Prostate gland (tissue), 2 donors: ENCODE measurements around the gene SNX19.

Experiments used
- CTCF ChIP-seq, 4 experiments: fragments of 200-600 bp in 2 of 4; fragments of 450-650 bp in 2 of 4; sonication (generic) in 2 of 4; IDR thresholded peaks; 1 replicate in 3 of 4; 2 replicates in 1 of 4; pipeline ENCODE4 v1.5.1; 2016 to 2019; ENCODE audit warnings: antibody characterized with exemption in 4 of 4, mild to moderate bottlenecking in 2 of 4, moderate library complexity in 2 of 4
- POLR2A ChIP-seq: fragments of 450-650 bp; IDR thresholded peaks from one replicate; pipeline ENCODE4 v1.6.1; 2016; ENCODE audit warnings: antibody characterized with exemption, mild to moderate bottlenecking

GRCh38 chr11:130892861-130893260 is 23.4 kb downstream of the SNX19 start:
- TF ChIP-seq POLR2A: no peak
- no peak for TF ChIP-seq CTCF (IDR thresholded peaks at IDR 0.05)
